ENCODE data around the gene RIN2. TPM values are rescaled to one million over a fixed set of nuclear protein-coding genes. Genes with fewer than 3 reads are reported as not detected.
A peak's percentile ranks its signal among the peaks of the same experiment; 100 is the strongest.
"Not testable (repeated sequence)": the region's sequence is repeated elsewhere in the genome, so short reads cannot be mapped to it uniquely, and the experiment has no call there.

The RIN2 gene
- total and polyA plus RNA-seq, 5 experiments from 2014 or later, result 0.27 to 0.29 TPM; not detected in 3

DNA sequence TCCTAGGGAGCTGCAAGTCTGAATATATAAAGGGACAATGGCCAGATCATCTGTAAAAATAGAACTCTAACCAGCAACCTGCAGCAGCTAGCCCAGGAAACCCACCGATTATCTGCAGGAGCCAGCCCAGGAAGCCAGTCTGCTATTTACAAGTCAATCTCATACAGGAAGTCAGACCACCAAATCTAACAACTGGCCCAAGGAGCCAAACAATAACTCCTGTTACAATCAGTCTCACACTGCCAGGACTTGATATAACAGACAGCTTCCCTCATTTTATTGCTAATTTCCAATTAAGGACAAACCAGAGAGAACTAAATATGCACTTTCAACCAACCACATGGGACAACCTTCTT is 14.4 kb upstream of the RIN2 start:
- peaks cover 7 to 29% (median 9%) of the 10 kb centered on the region in 5 donors for H3K27me3 Mint-ChIP-seq
- peaks cover 0 to 16% (median 6%) of the 10 kb centered on the region in 9 donors for H3K9me3 Mint-ChIP-seq
- no peaks in the 10 kb centered on the region for H3K4me1 Mint-ChIP-seq
- no peak overlapping the region for H3K4me3 Mint-ChIP-seq
- no peaks in the 10 kb centered on the region for H3K36me3 Mint-ChIP-seq
- no peak for ATAC-seq
- no peak for DNase-seq
- no peak overlapping the region for H3K27ac Mint-ChIP-seq
- POLR2A ChIA-PET, result no interaction called here

DNA sequence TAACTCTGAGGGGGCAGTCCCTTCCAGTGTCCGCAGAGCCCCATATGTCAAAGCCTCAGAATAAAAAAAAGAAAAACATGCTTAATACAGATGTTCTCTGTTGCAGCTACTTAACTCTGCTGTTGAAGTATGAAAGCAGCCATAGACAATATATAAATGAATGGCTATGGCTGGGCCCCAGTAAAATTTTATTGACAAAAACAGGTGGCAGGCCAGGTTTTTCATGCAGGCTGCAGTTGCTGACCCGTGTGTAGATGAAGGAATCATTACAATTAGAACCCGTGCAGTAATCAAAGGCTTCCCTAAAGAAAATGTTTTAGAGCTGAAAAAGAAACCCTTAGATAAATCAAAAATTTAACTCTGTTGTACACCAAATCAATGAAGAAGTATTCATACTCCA is 13.0 kb upstream of the RIN2 start:
- no peak for DNase-seq
- Mint-ChIP-seq H3K27ac (no peak overlapping the region), H3K4me3 (no peak overlapping the region), H3K4me1 (no peaks in the 10 kb centered on the region), H3K9me3 (peaks cover 0 to 16% (median 6%) of the 10 kb centered on the region in 9 donors), H3K36me3 (no peaks in the 10 kb centered on the region), H3K27me3 (peaks cover 0 to 29% (median 9%) of the 10 kb centered on the region in 5 donors)
- no peak for ATAC-seq
- POLR2A ChIA-PET, result no interaction called here

DNA sequence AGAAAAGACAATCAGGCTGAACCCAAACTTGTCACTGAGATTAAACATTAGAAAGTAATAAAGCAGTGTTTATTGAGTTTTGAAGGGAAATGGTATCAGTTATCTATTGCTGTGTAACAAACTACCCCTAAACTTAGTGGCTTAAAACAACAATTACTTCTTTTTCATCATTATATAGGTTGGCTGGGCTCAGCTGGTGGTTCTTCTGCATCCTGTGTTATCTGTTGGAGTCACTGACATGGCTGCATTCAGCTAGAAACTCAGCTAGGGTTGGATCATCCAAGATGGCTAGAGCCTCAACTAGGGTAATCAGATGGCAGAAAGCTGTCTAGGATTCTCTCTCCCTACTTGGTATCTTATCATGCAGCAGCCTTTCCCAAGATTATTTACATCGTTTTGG is 12.5 kb upstream of the RIN2 start:
- Mint-ChIP-seq H3K27ac (no peak overlapping the region), H3K4me1 (peaks cover 0 to 2% (median 0%) of the 10 kb centered on the region in 4 donors), H3K27me3 (peaks cover 0 to 26% (median 9%) of the 10 kb centered on the region in 5 donors), H3K9me3 (peaks cover 0 to 16% (median 6%) of the 10 kb centered on the region in 9 donors), H3K4me3 (no peak overlapping the region), H3K36me3 (no peaks in the 10 kb centered on the region)
- ATAC-seq, result no peak
- no peak for DNase-seq
- POLR2A ChIA-PET, result no interaction called here

DNA sequence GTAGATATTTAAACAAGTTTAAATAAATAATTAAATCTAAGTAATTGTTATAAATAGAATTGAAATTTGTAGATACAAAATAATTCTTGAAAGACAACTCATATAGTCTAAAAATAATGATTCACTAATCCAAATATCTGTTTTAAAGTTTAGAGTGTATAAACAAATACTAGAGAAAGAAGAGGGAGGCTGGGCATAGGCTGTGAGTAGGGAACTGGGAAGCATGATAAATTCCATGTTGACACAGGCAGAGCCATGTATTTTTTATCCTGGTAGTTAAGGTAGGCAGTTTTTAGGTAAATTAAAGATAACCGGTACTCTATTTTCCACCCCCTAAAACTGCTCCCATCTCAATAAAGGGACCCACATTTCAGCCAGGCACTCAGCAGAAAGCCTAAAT is 11.7 kb upstream of the RIN2 start:
- DNase-seq (no peak), ATAC-seq (no peak)
- Mint-ChIP-seq H3K4me1 (peaks cover 0 to 5% (median 0%) of the 10 kb centered on the region in 4 donors), H3K9me3 (peaks cover 0 to 16% (median 6%) of the 10 kb centered on the region in 9 donors), H3K4me3 (no peak overlapping the region), H3K36me3 (no peaks in the 10 kb centered on the region), H3K27me3 (peaks cover 1 to 23% (median 12%) of the 10 kb centered on the region in 5 donors), H3K27ac (no peak overlapping the region)
- POLR2A ChIA-PET, result no interaction called here

DNA sequence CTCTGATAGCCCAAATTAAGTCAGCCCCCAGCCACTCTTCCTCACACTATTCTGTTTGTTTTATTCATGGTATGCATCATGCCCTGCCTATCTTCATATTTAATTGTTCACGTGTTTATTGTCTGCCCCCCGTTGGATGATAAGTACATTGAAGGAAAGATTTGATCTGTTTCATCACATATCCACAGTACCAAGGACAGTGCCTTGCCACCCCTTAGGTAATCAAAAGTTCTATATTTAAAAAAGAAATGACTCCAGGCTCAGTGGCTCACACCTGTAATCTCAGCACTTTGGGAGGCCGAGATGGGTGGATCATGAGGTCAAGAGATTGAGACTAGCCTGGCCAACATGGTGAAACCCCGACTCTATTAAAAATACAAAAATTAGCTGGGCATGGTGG is 10.2 kb upstream of the RIN2 start:
- H3K27me3 Mint-ChIP-seq, result peaks cover 4 to 27% (median 10%) of the 10 kb centered on the region in 5 donors
- peaks cover 0 to 16% (median 6%) of the 10 kb centered on the region in 9 donors for H3K9me3 Mint-ChIP-seq
- ATAC-seq (no peak), DNase-seq (no peak)
- peaks cover 0 to 5% (median 0%) of the 10 kb centered on the region in 4 donors for H3K4me1 Mint-ChIP-seq
- no peak overlapping the region for H3K27ac Mint-ChIP-seq
- H3K4me3 Mint-ChIP-seq, result no peak overlapping the region
- POLR2A ChIA-PET, result no interaction called here
- no peaks in the 10 kb centered on the region for H3K36me3 Mint-ChIP-seq

DNA sequence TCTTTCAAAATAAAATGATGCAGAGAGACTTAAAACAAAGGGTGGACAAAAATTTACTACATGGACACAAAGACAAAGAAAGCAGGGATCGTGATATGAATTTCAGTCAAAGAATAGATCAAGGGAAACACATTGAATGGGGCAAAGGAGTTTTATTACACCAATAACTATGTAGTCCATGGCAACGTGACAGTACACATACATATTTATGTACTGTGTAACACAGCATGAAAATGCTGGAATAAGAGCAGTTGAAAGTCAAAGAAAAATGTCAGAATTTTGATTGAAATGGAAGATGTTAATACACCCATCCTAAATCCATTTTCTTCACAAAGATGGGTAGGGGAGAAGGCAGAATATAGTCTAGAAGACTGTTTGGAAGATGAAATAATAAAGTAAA is 9.4 kb upstream of the RIN2 start:
- no peak overlapping the region for H3K4me3 Mint-ChIP-seq
- H3K4me1 Mint-ChIP-seq, result peaks cover 0 to 5% (median 0%) of the 10 kb centered on the region in 4 donors
- POLR2A ChIA-PET, result no interaction called here
- no peak for DNase-seq
- peaks cover 5 to 30% (median 13%) of the 10 kb centered on the region in 5 donors for H3K27me3 Mint-ChIP-seq
- H3K9me3 Mint-ChIP-seq, result peaks cover 0 to 16% (median 6%) of the 10 kb centered on the region in 9 donors
- ATAC-seq, result no peak
- H3K27ac Mint-ChIP-seq, result no peak overlapping the region
- H3K36me3 Mint-ChIP-seq, result no peaks in the 10 kb centered on the region

DNA sequence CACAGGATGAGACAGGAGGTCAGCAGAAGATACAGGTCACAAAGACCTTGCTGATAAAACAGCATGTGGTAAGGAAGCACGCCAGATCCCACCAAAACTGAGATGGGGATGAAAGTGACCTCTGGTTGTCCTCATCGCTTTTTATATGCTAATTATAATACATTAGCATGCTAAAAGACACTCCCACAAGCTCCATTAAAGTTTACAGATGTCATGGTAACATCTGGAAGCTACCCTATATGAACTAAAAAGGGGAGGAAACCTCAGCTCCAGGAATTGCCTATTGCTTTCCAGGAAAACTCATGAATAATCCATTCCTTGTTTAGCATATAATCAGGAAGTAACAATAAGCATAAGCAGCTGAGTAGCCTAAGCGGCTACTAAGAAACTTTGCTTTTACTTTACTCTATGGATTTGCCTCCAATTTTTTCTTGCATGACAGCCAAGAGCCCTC is 8.4 kb upstream of the RIN2 start:
- Mint-ChIP-seq H3K27me3 (peaks cover 3 to 37% (median 14%) of the 10 kb centered on the region in 5 donors), H3K4me1 (peaks cover 0 to 5% (median 0%) of the 10 kb centered on the region in 4 donors), H3K4me3 (no peak overlapping the region), H3K27ac (no peak overlapping the region), H3K9me3 (peaks cover 0 to 13% (median 5%) of the 10 kb centered on the region in 9 donors), H3K36me3 (no peaks in the 10 kb centered on the region)
- ATAC-seq (no peak), DNase-seq (no peak)
- POLR2A ChIA-PET, result no interaction called here

DNA sequence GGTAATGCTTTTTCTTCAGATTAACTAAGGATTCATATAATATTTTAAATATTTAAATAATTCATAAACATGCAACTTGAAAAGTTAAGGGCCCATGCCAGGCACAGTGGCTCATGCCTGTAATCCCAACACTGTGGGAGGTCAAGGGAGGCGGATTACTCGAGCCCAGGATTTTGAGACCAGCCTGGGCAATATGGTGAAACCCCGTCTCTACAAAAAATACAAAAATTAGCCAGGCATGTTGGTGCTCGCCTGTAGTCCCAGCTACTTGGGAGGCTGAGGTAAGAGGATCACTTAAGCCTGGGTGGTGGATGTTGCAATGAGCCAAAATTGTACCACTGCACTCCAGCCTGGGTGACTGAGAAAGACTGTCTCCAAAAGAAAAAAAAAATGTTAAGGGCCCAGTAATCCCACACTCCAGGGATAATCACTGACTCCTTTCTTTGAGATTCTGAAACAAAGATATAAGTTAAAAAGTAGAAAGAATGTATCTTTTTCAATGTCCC is 7.9 kb upstream of the RIN2 start:
- H3K9me3 Mint-ChIP-seq, result peaks cover 0 to 10% (median 4%) of the 10 kb centered on the region in 9 donors

DNA sequence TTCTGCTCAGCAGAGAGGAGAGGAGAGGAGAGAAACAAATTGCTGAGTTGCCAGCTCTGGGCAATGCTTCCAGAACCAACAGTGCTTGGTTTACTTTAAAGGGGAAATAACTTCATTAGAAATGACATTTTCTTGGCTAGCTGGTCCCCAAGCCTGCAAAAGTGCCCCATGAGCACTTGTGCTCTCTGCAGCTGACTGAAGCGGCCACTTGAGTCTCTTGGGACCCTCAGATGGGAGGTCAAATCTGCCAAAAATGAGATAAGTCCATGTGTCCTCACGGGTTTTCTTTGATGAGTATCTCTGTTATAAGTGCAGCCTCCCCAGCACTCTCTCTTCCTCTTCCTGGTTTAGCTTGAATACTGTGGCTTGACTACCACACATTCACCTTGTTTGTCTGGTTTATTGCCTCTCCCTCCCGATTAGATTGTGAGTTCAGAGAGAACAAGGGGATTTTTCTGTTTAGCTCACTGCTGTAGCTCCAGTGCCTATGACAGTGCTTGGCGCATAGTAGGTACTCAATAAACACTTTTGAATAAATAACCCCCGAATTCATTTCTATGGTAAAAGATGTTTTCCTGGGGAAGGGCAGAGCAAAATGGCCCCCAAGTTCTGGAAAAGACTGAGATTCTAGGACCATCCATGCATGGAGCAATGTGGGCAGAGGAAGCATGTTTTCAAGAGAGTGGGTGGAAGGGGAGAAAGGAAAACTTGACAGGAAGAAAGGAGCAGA is 7.0 kb upstream of the RIN2 start:
- ATAC-seq, result no peak

More for the DNA sequence above, 7.9 kb upstream of the RIN2 start:
- peaks cover 0 to 5% (median 0%) of the 10 kb centered on the region in 4 donors for H3K4me1 Mint-ChIP-seq
- ATAC-seq (no peak), DNase-seq (no peak)
- peaks cover 3 to 40% (median 14%) of the 10 kb centered on the region in 5 donors for H3K27me3 Mint-ChIP-seq
- H3K4me3 Mint-ChIP-seq, result no peak overlapping the region
- no peaks in the 10 kb centered on the region for H3K36me3 Mint-ChIP-seq
- POLR2A ChIA-PET, result no interaction called here
- H3K27ac Mint-ChIP-seq, result no peak overlapping the region

DNA sequence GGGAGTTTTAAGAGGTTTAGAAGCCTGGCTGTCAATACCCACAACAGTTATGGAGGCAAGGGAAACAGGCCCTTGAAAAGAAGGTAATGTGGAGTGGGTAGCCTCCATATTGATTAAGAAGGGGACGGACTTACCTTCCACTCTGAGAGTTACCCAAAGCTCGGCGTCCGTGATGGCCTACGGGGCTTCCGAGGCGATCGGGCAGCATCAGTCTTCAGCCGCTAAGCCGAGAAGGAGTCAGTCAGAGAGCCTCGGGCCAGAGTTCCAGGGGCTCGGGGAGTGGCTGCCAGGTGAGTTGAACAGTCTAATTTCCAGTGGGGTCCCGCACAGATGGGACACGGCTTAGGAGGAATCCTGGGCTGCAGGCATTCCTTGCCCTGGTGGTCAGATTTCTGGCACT is 3.9 kb upstream of the RIN2 start:
- POLR2A ChIA-PET, H3K4me3 Mint-ChIP-seq, DNase-seq: not testable (repeated sequence)

More for the DNA sequence above, 7.0 kb upstream of the RIN2 start:
- Mint-ChIP-seq H3K27ac (no peak overlapping the region), H3K4me3 (no peak overlapping the region), H3K27me3 (peaks cover 4 to 43% (median 13%) of the 10 kb centered on the region in 5 donors), H3K36me3 (no peaks in the 10 kb centered on the region), H3K9me3 (peaks cover 0 to 3% (median 0%) of the 10 kb centered on the region in 9 donors), H3K4me1 (peaks cover 0 to 5% (median 0%) of the 10 kb centered on the region in 4 donors)
- no peak for DNase-seq
- POLR2A ChIA-PET, result no interaction called here

DNA sequence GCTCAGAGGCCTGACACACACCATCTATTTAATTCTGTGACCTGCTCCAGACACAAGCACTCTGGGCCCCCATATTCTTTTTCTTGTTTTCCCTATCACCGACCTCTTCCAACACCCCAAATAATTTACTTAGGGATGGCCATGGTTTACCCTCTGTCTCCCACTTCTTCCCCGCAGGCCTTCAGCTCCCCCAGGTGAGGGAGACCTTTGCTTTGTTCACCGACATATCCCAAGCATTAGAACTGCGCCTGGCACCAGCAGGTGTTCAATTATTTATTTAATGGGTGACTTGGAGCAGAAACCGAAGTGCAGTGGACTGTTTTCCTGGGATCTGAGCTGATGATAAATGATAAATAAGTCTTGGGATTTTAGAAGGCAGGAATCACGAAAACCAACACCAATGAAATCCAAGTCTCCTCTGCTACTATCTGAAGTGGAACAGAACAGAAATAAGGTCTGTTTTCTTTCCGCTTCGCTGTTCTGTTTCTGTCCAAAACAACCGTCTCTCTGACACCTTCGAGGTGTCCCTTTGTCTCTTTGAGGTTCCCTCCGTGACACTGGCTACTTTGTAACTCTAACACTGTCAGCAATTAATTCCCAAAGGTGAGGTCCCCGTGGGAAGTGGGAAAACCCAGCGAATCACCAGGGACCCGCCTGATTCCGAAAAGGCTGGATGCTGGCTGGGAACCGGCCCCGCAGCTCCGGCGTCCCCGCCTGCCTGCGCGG is 1.1 kb upstream of the RIN2 start:
- Mint-ChIP-seq H3K9me3 (peaks cover 0 to 5% (median 0%) of the 10 kb centered on the region in 9 donors), H3K36me3 (no peaks in the 10 kb centered on the region), H3K4me1 (peaks cover 0 to 9% (median 0%) of the 10 kb centered on the region in 4 donors), H3K4me3 (peak overlapping the region in 1 of 10 donors; percentile 26), H3K27ac (no peak overlapping the region), H3K27me3 (peaks cover 17 to 69% (median 39%) of the 10 kb centered on the region in 5 donors)
- DNase-seq (no peak), ATAC-seq (no peak)
- POLR2A ChIA-PET, result no interaction called here

More for the DNA sequence above, 3.9 kb upstream of the RIN2 start:
- H3K9me3 Mint-ChIP-seq, H3K27ac Mint-ChIP-seq, ATAC-seq, H3K36me3 Mint-ChIP-seq: not testable (repeated sequence)
- H3K27me3 Mint-ChIP-seq, result peaks cover 16 to 64% (median 33%) of the 10 kb centered on the region in 5 donors
- H3K4me1 Mint-ChIP-seq, result peaks cover 0 to 14% (median 0%) of the 10 kb centered on the region in 4 donors

DNA sequence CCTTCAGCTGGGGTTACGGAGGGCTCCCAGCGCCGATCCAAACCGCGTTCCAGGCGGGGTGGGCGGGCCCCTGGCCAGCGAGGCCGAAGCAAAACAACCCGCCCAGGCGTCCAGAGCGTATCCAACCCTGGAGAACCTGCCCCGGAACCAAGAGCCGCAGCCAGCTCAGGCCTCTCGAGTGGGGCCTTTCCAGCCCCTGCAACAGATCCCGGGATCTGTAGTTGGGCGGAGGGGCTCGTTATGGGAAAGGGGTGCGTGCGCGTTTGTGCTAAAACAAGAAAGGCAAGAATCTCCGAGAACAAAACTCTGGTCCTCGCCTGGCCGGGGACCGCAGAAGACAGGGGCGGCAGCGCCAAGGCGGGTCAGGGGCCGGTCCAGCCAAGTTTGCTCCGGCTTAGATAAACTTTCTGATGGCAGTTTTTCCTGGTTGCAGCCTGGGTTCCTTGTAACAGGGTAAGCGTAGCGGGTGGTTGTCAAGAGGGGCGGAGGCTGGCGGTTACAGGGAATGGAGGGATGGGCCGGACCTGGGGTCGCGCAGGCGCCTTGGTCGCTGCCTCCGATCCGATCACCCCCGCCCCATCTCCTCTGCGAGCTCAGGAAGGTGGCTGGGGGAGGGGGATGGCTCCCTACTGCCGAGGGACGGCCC is 448 bp upstream of the RIN2 start:
- ATAC-seq (no peak), DNase-seq (no peak)
- H3K36me3 Mint-ChIP-seq, result no peaks in the 10 kb centered on the region
- POLR2A ChIA-PET, result no interaction called here
- H3K9me3 Mint-ChIP-seq, result peaks cover 0 to 5% (median 0%) of the 10 kb centered on the region in 9 donors
- H3K4me1 Mint-ChIP-seq, result peaks cover 0 to 9% (median 0%) of the 10 kb centered on the region in 4 donors
- H3K4me3 Mint-ChIP-seq, result peak overlapping the region in 3 of 10 donors; percentile 7 to 77 (median 43)
- H3K27ac Mint-ChIP-seq, result no peak overlapping the region
- H3K27me3 Mint-ChIP-seq, result peaks cover 17 to 64% (median 38%) of the 10 kb centered on the region in 5 donors
